ENCODE measurements around the gene NRXN3. TPM values are rescaled to one million over a fixed set of nuclear protein-coding genes. Genes with fewer than 3 reads are reported as not detected.

The NRXN3 gene
- total RNA-seq, 1 experiment from 2014 or later, result not detected

GRCh38 chr14:79201564-79202207 is 1031.5 kb downstream of the NRXN3 start (continued):
- TF ChIP-seq REST (IDR thresholded peaks at IDR 0.05; ENCODE audit: low read depth), result no peak
- no peak for TF ChIP-seq SP1 (IDR thresholded peaks at IDR 0.05; ENCODE audit: low read depth)
- no peak for TF ChIP-seq SRF (IDR thresholded peaks at IDR 0.05; ENCODE audit: low read depth)
- TF ChIP-seq EZH2phosphoT487 (IDR thresholded peaks at IDR 0.05; ENCODE audit: borderline replicate concordance), result no peak
- no peak for TF ChIP-seq JUND (IDR thresholded peaks at IDR 0.05)
- TF ChIP-seq ZFX (IDR thresholded peaks at IDR 0.05), result no peak
- TF ChIP-seq CBX3 (IDR thresholded peaks at IDR 0.05; ENCODE audit: low read depth), result no peak

DNA sequence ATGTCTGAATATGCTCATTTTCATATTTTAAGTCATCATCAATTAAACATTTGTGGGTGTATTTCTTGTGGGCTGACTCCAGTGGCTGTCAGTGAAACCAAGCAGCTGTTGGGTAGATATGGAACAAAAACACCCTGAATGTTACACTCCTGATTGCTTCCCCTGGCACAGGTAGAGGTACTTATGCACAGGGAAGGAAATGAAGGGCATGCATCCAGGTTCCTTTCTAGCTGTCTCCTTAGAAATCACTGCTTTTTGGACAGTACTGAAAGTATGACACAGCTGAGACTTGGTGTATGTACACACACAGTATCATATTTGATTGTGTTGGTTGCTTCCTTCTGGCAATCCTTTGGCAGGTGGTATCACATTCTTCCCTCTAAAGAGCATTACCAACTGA is 1034.4 kb downstream of the NRXN3 start:
- ATAC-seq (no peak), DNase-seq (ENCODE audit: low read depth, low spot score) (no peak)
- Histone ChIP-seq H3K9me2 (ENCODE audit: insufficient read depth) (no peaks in the 10 kb centered on the region), H4K20me1 (ENCODE audit: insufficient read depth) (no peaks in the 10 kb centered on the region), H2AFZ (ENCODE audit: low read depth, low read length, poor library complexity, severe bottlenecking) (no peak overlapping the region), H3K79me2 (ENCODE audit: insufficient read depth, low read length) (no peaks in the 10 kb centered on the region), H3K4me1 (ENCODE audit: control insufficient read depth in 1 of 2, insufficient read depth in 2 of 2, low read length in 2 of 2) (no peaks in the 10 kb centered on the region), H3K4me2 (ENCODE audit: low read length) (no peak overlapping the region), H3K9ac (ENCODE audit: low read length) (no peak overlapping the region), H3K27ac (ENCODE audit: low read depth, low read length) (no peak overlapping the region), H3K36me3 (ENCODE audit: control insufficient read depth in 1 of 2, insufficient read depth in 2 of 2, low read length in 2 of 2) (no peaks in the 10 kb centered on the region), H3K27me3 (ENCODE audit: insufficient read depth, low read length) (no peaks in the 10 kb centered on the region), H3K4me3 (replicated peaks in 1 of 2; ENCODE audit: low read depth in 1 of 2, low read length in 2 of 2) (no peak overlapping the region), H3K9me3 (ENCODE audit: control insufficient read depth in 1 of 2, insufficient read depth in 1 of 2, low read depth in 1 of 2, low read length in 2 of 2) (peaks cover 11 to 21% of the 10 kb centered on the region in 2 experiments; a peak in 2 of 4 replicates)
- no TSS peak for BruUV-seq (replicated peaks)
- POLR2A ChIA-PET, result no interaction called here
- no peak for TF ChIP-seq RAD21 (IDR thresholded peaks at IDR 0.05; ENCODE audit: low read depth)
- no peak for TF ChIP-seq ZNF274 (IDR thresholded peaks at IDR 0.05; ENCODE audit: low read depth, low read length)
- CTCF ChIA-PET, result no interaction called here
- intact Hi-C loops (cut with micrococcal nuclease), result no loop called here
- RAD21 ChIA-PET (ENCODE audit: low non-redundant PET in 1 of 2, low total read pairs in 2 of 2, uncharacterized antibody in 2 of 2, unreplicated experiment in 2 of 2), result no interaction called here

Measured in HCT116 (cell line).